RPMI7951 (cell line): ENCODE data around the gene GPR17. TPM values are rescaled to one million over a fixed set of nuclear protein-coding genes. Genes with fewer than 3 reads are reported as not detected.

Experiments
- DNase-seq: peaks from one replicate; pipeline ENCODE4 v3.0.0-alpha.2; 2012; ENCODE audit warnings: low read depth
- total RNA-seq: library from RNA; depleted of rRNA; stranded (reverse); fragments of >200 nt; shearing (Covaris generic); gene quantifications from 2 replicates; pipeline ENCODE4 v1.2.3, GENCODE V29; 2014

Gene GPR17
- total RNA-seq, 1 experiment from 2014 or later, result 0.84 TPM

DNA sequence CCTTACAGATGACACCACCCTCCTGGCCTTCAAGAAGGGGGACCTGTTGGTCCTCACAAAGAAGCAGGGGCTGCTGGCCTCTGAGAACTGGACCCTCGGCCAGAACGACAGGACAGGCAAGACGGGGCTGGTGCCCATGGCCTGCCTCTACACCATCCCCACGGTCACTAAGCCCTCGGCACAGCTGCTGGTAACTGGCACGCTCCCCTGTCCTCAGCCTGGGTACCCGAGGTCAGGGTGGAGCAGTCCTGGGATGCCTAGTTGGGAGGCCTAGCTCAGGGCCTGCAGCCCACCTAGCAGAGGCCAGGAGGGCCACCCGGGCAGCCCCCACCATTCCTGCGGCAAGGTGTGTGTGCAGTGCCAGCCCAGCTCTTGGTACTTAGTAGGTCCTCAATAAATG is 16.3 kb upstream of the GPR17 start:
- no peak for DNase-seq

- no peak for DNase-seq
Observed at GRCh38 chr2:127630096-127630863, 15.7 kb upstream of the GPR17 start.

DNA sequence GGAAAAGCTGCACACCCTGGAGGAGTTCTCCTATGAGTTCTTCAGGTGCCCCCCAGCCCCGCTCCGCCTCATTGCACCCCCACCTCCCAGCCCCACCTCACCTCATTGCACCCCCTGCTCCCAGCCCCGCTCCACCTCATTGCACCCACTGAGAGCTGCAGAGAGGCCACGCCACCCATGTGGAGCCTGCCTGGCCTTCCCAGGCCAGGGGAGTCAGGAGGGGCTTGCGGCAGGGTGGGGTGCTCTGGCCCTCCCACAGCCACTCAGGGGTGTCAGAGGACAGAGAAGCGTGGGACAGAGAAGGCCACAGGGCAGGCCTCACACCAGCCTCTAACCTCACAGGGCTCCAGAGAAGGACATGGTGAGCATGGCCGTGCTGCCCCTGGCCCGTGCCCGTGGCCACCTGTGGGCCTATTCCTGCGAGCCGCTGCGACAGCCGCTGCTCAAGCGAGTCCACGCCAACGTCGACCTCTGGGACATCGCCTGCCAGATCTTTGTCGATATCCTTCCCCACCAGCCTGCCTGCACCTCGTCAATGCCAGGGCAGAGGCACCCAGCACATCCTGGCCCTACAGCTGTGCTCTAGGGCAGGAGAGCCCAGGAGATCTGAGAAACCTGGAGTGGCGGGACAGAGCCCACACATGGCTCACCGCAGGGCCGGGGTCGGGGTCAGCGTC is 15.0 kb upstream of the GPR17 start:
- DNase-seq, result no peak

DNA sequence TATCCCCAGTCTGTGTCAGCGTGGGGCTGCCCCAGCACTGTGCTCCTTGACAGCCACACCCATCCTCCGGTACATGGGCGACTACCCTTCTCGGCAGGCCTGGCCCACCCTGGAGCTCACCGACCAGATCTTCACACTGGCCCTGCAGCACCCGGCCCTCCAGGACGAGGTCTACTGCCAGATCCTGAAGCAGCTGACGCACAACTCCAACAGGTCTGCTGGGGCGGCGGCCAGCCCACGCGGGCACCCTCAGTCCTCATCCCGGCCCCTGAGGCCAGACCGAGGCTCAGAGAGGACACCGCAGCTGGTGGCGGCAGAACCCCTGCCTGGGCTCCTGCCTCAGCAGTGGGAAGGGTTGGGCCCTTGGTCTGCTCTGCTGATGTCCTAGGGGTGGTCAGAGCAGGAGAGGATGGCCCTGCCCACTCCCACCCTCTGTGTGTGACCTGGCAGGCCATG is 14.4 kb upstream of the GPR17 start:
- DNase-seq, result no peak

DNA sequence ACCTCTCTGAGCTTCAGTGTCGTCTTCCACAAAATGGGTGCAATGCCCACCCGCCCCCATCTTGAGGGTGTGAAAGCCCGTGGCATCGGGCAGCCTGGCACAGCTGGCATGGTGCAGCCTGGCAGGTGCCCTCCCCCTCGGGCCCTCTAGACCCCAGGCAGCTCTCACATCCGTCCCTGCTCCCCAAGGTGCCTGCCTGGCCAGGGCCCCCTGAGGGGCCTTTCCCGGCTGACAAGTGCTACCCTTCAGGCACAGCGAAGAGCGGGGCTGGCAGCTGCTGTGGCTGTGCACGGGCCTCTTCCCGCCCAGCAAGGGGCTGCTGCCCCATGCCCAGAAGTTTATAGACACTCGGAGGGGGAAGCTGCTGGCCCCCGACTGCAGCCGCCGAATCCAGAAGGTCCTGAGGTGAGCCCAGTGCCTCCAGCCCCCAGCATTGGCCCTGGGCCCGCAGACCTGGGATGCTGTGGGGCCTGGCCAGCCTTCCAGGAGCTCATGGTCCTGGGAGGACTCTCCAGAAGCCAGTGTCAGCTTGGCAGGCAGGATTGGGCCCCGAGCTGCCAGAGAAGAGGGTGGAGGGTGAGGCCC is 13.9 kb upstream of the GPR17 start:
- DNase-seq, result no peak

DNA sequence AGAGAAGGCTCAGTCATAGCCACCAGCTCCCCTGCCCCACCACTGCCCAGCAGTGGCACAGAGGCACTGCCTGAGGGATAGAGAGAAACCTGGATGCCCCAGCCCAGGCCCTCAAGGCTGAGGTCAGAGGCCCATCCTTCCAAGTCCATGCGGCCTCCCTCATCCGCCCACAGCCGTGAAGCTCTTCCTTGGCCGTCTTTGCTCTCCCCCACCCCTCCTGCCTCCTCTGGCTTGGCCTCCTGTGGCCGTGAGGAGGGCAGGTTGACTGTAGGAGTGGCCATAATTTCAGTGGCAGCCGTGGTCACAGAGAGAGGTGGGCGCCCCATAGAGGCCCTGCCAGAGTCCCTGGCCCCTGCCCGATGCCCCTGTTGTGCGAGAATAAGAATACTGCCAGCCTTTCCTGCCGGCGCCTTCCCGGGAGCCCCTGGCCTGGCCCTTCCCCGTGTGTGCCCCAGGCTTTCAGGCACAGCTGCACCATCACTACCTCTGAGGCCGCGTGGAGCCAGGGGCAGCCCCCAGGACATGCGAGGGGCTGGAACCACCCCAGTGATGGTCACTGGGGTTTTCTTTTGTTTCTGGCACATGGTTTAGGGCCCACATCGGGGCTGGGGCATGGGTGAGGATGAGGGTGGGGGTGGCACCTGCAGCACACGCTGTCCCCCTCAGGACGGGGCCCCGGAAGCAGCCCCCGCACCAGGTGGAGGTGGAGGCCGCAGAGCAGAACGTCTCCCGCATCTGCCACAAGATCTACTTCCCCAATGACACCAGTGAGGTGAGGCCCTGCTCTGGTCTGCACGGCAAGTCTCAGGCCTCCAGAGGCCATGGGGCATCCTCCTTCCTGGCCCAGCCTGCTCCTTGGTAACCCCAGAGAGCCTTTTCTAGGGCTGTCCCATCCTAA is 13.1 kb upstream of the GPR17 start:
- no peak for DNase-seq

DNA sequence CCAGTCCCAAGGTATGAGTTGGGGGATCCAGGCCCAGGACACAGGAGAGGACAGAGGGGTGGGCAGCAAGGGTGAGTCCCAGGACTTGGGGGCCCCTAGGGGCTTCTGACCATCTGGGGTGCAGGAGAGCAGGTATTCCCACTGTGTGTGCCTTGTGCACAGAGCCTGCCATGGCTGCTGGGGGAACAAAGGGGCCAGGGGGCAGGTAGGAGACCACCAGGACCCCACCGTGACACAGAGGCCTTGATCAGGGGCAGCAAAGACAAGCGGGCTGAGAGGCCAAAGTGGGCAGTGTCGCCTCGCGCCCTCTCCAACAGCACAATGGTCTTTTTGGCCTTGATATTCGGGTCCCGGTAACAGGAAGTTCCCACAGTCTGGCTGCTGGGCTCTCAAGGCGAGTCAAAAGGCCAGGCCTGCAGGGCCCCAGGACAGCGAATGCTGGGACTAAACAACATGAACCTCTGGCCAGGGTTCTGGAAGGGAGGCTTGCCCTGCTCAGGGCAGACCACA is 12.3 kb upstream of the GPR17 start:
- no peak for DNase-seq

DNA sequence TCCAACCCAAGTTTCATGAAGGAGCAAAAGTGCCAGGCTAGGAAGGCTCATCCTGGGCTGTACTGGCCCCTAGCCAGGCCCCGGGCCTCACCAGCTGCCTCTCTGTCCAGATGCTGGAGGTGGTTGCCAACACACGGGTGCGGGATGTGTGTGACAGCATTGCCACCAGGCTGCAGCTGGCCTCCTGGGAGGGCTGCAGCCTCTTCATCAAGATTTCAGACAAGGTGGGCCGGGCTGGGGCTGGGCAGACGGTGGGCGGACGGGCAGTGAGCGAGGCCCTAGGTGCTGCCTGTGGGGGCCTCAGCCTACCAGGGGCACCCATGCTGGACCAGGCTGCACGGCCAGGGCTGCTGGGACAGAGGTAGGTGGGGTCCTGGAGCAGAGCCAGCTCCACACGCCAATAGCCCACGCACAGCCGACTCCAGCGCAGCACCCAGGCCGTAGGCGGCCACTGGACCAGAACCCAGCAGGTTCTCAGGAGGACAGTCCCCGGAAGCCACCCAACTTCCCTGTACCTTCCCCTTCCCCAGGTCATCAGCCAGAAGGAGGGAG is 11.8 kb upstream of the GPR17 start:
- DNase-seq, result peak; percentile 69

DNA sequence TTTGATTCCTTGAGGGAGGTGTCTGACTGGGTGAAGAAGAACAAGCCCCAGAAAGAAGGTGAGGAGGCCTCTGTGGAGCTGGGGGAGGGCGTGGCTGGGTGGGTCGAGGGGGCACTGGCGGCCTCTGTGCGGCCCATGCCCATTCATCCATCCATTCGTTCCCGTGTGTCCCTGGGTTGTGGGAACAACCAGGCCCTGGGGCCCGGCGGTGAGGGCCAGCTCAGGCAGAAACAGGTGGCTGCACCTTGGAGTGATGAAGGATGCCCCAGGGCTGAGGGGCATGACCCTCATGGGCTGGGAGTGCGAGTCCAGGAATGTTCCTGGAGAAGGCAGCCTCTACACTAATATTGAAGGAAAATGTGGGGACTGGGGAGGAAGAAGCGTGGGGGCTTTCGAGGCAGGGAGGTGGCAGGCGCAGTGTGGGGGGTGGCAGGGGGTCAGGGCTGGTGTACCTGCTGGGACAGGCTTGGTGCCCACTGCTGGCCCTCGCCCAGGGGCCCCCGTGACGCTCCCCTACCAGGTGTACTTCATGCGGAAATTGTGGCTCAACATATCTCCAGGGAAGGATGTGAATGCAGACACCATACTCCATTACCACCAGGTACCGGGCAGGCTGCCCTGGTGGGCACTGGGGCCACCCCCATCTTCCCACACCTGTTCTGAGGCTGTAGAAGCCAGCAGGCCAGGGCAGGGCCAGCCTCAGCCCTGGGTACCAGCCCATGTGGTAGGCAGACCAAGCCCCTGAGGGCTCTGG is 11.2 kb upstream of the GPR17 start:
- no peak for DNase-seq

GRCh38 chr2:127635380-127636237 is 10.3 kb upstream of the GPR17 start:
- DNase-seq, result no peak

DNA sequence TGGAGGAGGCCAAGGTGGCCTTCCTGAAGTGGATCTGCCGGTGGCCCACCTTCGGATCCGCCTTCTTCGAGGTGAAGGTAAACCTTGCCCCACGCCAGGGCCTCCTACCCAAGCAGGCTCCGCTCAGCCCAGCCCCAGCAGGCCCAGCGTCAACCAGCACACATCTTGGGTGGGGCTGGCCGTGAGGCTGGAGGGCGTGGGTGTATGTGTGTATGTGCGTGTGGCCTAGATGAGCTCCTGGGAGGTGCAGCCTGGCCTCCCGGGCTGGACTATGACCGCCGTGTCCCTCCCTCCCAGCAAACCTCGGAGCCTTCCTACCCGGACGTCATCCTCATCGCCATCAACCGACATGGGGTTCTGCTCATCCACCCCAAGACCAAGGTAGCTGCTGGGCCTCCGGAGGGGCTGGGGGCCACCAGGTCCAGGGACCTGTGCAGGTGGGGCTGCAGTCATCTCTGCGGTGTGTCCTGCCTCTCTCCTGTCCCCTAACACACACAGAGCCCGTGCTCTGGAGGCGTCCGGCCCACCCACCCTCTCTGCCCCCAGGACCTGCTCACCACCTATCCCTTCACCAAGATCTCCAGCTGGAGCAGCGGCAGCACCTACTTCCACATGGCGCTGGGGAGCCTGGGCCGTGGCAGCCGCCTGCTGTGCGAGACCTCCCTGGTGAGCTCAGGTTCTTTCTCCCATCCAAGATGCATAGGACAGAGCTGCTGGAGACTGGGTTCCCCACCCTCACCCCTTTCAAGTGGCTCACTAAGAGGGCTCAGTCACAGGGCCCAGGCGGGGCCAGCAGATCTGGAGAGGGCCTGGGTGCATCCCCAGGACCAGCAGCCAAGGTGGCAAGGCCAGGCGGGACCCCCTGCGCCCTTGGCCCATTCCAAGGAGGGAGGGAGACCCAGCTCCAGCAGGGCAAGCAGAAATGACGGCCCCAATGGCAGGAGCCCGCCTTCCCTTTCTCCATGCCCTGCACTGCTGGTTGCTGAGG is 9.4 kb upstream of the GPR17 start:
- DNase-seq, result no peak

GRCh38 chr2:127637236-127637630 is 8.7 kb upstream of the GPR17 start:
- no peak for DNase-seq

GRCh38 chr2:127637725-127638252 is 8.2 kb upstream of the GPR17 start:
- peak; percentile 96 for DNase-seq

- no peak for DNase-seq
Observed at GRCh38 chr2:127638361-127639110, 7.4 kb upstream of the GPR17 start.

- DNase-seq, result no peak
Observed at GRCh38 chr2:127639111-127639474, 6.9 kb upstream of the GPR17 start.

- no peak for DNase-seq
Observed at GRCh38 chr2:127640082-127641072, 5.6 kb upstream of the GPR17 start.
